ENCODE data around the gene PHLDB3.
"Not testable (repeated sequence)": the region's sequence is repeated elsewhere in the genome, so short reads cannot be mapped to it uniquely, and the experiment has no call there.

- not testable (repeated sequence) for TF ChIP-seq EZH2 (IDR thresholded peaks at IDR 0.05); POLR2AphosphoS5 (IDR thresholded peaks at IDR 0.05; ENCODE audit: borderline replicate concordance, low read depth, low read length)
These were observed 60.5 kb downstream of the PHLDB3 start for GRCh38 chr19:43444091-43444490.

Measured in SK-N-MC (cell line).